GF-D8 (cell line): ENCODE results near the gene LRRC45.

Experiments used
- DNase-seq: peaks from one replicate; lab custom pipeline; 2025; lab: John Stamatoyannopoulos, UW

Gene LRRC45

GRCh38 chr17:81993729-81994592 lies 29.1 kb upstream of the LRRC45 start:
- no peak for DNase-seq

GRCh38 chr17:81994593-81995462 lies 28.3 kb upstream of the LRRC45 start:
- no peak for DNase-seq

DNA sequence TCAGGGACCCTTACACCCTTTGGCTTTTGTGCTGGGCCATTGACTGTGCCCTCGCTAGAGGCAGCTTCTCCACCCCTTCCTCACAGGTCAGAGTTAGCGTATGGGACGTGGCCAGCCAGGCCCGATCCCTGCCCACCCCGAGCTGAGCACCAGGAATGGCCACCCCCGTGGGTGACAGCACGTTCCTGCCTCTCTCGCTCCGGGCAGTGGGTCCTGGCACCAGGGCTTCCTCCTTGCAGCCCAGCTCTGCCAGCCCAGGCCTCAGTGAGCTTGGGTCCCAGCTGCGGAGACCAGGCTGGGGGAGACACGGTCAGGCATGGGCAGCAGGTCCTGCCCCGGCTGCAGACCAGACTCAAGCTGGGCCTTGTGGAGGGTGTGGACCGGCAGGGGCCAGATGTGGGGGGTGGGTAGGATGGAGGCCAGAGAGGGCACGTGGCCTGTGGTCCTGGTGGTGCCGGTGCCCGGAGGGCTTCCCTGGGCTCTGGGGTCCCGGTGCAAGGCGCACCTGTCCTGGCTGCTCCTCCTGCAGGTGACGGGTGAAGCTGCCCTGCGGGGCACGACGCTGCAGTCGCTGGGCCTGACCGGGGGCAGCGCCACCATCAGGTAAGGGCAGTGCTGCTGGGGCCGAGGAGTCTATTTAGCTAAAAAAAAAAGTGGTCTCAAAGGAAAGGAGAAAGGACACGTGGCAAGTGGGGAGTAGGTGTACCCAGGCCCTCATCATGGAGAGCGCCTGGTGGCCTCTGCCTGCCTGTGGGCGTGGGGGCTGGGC lies 27.5 kb upstream of the LRRC45 start:
- DNase-seq = no peak

- no peak for DNase-seq
Observed at GRCh38 chr17:81996232-81996756, 26.8 kb upstream of the LRRC45 start.

DNA sequence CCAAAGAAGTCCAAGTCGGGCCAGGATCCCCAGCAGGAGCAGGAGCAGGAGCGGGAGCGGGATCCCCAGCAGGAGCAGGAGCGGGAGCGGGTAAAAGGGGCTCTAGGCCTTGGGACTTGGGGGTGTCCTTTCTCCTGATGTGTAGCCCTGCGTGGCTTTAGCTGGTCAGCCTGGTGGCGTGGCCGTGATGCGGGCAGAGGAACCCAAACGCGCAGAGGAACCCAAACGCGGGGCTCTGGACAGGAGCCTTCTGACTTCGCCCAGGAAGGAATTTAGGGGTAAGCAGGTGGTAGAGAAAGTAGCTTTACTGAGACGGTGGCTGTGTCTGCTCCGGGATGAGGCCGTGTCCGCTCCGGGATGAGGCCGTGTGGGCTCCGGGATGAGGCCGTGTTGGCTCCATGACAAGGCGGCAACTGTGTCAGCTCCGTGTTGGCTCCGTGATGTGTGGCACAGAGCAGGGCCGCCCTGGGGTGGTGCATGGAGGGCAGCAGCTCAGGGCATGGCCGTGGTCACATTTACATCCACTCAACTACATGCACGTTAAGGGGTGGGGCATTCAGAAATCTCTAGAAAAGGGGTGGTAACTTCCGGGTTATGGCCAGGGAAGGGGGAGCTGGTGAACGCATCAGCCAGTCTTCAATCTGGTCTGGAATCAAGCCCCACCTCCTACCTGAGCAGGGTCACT lies 26.2 kb upstream of the LRRC45 start:
- no peak for DNase-seq

GRCh38 chr17:81998212-81998611 lies 24.9 kb upstream of the LRRC45 start:
- no peak for DNase-seq

DNA sequence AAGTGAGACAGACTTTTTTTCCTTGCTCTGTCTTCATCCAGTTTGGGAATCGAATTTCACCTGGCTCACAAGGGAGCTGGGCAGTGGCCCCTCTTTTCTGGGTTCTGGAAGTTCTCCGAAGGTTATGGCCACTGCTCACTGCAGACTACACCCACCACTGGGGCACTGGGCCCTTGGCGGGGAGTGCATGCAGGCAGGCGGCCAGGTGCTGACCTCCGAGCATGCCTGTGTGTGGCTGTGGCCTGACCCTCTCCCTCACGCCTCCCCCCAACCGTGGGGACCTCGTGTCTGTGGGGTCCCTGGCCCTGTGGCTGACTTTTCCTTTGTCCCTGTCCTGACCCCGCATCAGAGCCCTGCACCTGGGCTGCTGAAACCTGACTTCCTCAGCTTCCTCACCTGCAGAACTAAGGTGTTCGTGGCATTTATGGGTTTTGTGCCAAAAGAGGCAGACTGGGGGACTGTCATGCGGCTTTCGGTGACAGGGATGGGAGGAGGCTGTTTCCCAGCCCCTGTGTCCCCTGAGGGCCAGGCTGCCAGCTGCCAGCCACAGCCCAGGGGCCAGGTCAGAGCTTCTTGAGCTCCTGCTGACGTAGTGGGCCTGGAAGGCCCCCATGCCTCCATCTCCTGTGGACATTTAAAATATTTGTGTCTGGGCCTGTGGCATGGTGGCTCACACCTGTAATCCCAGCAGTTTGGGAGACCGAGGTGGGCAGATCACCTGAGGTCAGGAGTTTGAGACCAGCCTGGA lies 24.2 kb upstream of the LRRC45 start:
- no peak for DNase-seq

- DNase-seq = no peak
Observed at GRCh38 chr17:81999587-81999975, 23.5 kb upstream of the LRRC45 start.

DNA sequence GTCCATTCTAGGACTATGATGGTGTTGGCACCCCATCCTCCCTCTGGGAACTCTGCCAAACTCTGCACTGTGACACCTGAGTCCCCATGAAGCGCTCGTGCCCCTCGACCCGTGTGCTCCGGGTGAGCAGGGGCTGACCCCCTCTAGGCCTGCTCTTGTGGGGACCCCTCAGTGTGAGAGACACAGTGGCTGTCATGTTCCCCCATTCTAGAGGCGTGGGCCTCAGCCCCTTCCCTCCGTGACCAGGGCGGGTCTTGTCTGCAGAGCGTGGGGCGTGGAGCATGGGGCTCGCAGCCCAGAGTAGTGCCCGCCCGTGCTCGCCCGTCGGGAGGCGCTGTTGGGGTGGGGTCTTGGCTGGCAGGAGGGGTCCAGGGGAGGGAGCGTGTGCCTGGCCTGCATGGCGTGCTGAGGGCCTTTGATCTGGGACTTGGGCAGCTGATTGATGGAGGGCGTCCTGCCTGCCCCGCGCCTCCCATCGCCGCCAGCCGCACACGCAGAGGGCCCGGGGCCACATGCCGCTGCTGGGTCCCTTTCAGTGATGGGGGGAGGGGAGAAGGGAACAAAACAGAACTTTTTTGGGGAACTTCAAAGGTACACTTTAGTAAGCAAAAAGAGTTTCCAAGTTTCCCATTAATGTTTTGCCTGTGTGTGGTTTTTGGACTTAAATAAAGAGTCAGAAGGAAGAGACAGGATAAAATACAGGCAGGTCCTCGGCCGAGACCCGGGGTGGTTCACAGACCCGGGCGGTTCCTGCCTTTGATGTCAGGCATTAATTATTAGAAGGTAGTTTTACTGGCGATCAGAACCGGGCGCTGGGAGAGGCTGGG lies 22.9 kb upstream of the LRRC45 start:
- no peak for DNase-seq

DNA sequence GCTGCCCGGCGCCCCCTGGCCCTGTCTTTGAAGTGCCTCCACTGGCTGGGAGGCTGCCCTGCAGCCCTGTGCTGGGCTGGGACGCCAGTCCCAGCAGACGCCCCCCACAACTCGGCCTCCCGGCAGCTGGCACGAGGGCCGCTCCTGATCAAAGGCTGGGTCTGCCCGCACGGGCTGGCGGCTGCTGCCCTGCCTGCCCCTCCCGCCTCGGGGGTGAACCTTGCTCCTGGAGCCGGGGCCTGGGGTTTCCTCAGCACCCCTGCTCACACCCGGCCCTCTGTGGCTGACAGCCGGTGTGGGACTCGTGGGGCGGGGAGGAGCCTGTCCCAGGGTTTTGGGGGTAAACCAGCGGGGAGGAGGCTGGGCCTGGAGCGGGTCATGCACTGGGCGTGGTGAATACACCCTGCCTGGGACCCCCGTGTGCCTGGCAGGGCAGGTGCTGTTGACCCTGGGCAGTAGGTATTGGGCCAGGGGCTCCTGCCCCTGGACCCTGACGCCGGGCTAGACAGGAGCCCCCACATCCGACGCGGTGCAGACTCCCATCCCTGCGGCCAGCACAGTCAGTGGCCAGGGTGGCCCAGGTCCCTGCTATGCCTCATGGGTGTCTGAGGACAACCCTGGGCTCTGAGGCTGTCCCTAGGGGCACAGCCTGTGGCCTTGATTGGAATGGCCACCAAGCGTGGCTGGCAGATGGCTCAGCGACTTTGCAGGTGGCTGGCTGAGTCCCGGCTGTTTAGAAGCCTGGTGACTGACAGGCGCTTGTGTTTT lies 22.1 kb upstream of the LRRC45 start:
- no peak for DNase-seq

GRCh38 chr17:82001571-82002056 lies 21.5 kb upstream of the LRRC45 start:
- DNase-seq = no peak

GRCh38 chr17:82003411-82004381 lies 19.4 kb upstream of the LRRC45 start:
- DNase-seq = no peak

- no peak for DNase-seq
Observed at GRCh38 chr17:82004517-82005455, 18.3 kb upstream of the LRRC45 start.

- DNase-seq = no peak
Observed at GRCh38 chr17:82005701-82006348, 17.3 kb upstream of the LRRC45 start.

GRCh38 chr17:82006468-82007227 lies 16.5 kb upstream of the LRRC45 start:
- DNase-seq = no peak

GRCh38 chr17:82007228-82007494 lies 15.9 kb upstream of the LRRC45 start:
- no peak for DNase-seq
